Astrocyte (in vitro differentiated cells and primary cell): ENCODE measurements around the gene TRIO. TPM values are rescaled to one million over a fixed set of nuclear protein-coding genes. Genes with fewer than 3 reads are reported as not detected.

Experiments used
- DNase-seq: peaks from one replicate; pipeline ENCODE4 v3.0.0-alpha.2; 2010; ENCODE audit warnings: low read depth
- FAIRE-seq: peaks from 2 replicates; lab custom pipeline; 2011; peaks lifted over from hg19 to GRCh38; lab: Jason Lieb, UNC
- H2AFZ ChIP-seq: 2 replicates; pipeline ENCODE4 v1.6.0; 2012; ENCODE audit warnings: low read depth, low read length, inconsistent platforms
- H3K27ac ChIP-seq: 2 replicates; pipeline ENCODE4 v1.5.1; 2011; ENCODE audit warnings: low read depth, low read length, inconsistent platforms
- H3K27me3 ChIP-seq: 2 replicates; pipeline ENCODE4 v1.6.0; 2011; ENCODE audit warnings: low read length, inconsistent platforms; ENCODE audit not compliant: insufficient read depth
- H3K36me3 ChIP-seq: 2 replicates; pipeline ENCODE4 v1.5.1; 2011; ENCODE audit warnings: low read length, inconsistent platforms; ENCODE audit not compliant: insufficient read depth
- H3K4me1 ChIP-seq: 2 replicates; pipeline ENCODE4 v1.5.1; 2011; ENCODE audit warnings: low read length, inconsistent platforms; ENCODE audit not compliant: insufficient read depth
- H3K4me2 ChIP-seq: 2 replicates; pipeline ENCODE4 v1.6.0; 2012; ENCODE audit warnings: low read length, inconsistent platforms
- H3K4me3 ChIP-seq: 2 replicates; pipeline ENCODE4 v1.5.1; 2011; ENCODE audit warnings: low read depth, mild to moderate bottlenecking, low read length, inconsistent platforms; ENCODE audit not compliant: insufficient read depth
- H3K79me2 ChIP-seq: 2 replicates; pipeline ENCODE4 v1.6.0; 2012; ENCODE audit warnings: mild to moderate bottlenecking, low read length, inconsistent platforms; ENCODE audit not compliant: insufficient read depth
- H3K9ac ChIP-seq: 2 replicates; pipeline ENCODE4 v1.6.0; 2012; ENCODE audit warnings: mild to moderate bottlenecking, low read length, inconsistent platforms
- H3K9me3 ChIP-seq: 2 replicates; pipeline ENCODE4 v1.5.1; 2012; ENCODE audit warnings: low read depth, mild to moderate bottlenecking, low read length, inconsistent platforms; ENCODE audit not compliant: insufficient read depth
- H4K20me1 ChIP-seq: 2 replicates; pipeline ENCODE4 v1.6.0; 2012; ENCODE audit warnings: low read length, inconsistent platforms; ENCODE audit not compliant: insufficient read depth
- H3K27ac Mint-ChIP-seq: one replicate; pipeline ENCODE4 v1.8.0; 2021; ENCODE audit warnings: mild to moderate bottlenecking, mixed read lengths; ENCODE audit not compliant: unreplicated experiment
- H3K27me3 Mint-ChIP-seq: one replicate; pipeline ENCODE4 v1.8.0; 2021; ENCODE audit warnings: low read depth, mixed read lengths; ENCODE audit not compliant: unreplicated experiment
- H3K36me3 Mint-ChIP-seq: one replicate; pipeline ENCODE4 v1.8.0; 2021; ENCODE audit warnings: low read depth, mixed read lengths; ENCODE audit not compliant: unreplicated experiment
- H3K4me1 Mint-ChIP-seq: one replicate; pipeline ENCODE4 v1.8.0; 2021; ENCODE audit warnings: low read depth, mixed read lengths; ENCODE audit not compliant: unreplicated experiment
- H3K4me3 Mint-ChIP-seq: one replicate; pipeline ENCODE4 v1.8.0; 2021; ENCODE audit warnings: mild to moderate bottlenecking, moderate library complexity, mixed read lengths; ENCODE audit not compliant: unreplicated experiment
- H3K9me3 Mint-ChIP-seq: one replicate; pipeline ENCODE4 v1.8.0; 2021; ENCODE audit warnings: mild to moderate bottlenecking, mixed read lengths; ENCODE audit not compliant: unreplicated experiment
- EZH2 ChIP-seq: IDR thresholded peaks from 2 replicates; pipeline ENCODE4 v1.6.1; 2012; ENCODE audit warnings: mild to moderate bottlenecking, low read length, inconsistent platforms; ENCODE audit not compliant: insufficient read depth
- total RNA-seq: library from RNA; stranded (reverse); gene quantifications from 2 replicates; pipeline ENCODE4 v1.2.1, GENCODE V29; 2021
- TF ChIP-seq, protein P1 (sequence below): IDR thresholded peaks from 2 replicates; pipeline ENCODE4 v1.5.1; 2011; ENCODE audit warnings: low read depth, mild to moderate bottlenecking, inconsistent platforms, low read length, moderate library complexity; ENCODE audit not compliant: insufficient read depth

TRIO gene
- total RNA-seq, 1 donor from 2014 or later: 347 TPM

DNA sequence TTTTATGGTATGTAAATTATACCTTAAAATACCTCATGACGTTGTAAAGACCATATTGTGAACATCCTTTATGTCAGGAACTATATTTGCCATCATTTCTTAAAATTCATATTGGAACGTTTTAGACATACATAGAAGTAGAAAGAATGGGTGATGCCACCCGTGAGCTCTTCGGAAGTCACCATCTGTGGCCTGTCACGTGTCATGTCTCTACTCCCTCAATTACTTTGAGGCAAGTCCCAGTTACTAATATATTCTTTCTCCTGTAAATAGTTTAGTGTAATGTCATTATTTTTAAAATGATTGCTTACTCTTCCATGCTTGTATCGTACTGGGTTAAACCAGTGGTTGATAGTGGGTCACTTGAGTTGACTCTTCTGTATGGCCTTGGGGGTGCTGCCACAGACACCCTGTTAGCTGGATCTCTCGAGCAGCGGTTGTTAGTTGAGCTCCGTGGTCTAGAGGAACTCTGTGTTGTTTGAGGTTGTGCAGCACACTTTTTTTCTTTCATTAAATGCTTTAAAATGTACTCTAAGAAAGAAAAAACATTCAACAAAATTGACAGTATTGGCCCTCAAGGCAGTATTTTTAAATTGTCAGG is 66.2 kb downstream of the TRIO start:
- Histone ChIP-seq H3K79me2 (peaks cover 100% of the 10 kb centered on the region), H3K9me3 (no peaks in the 10 kb centered on the region), H3K27me3 (no peaks in the 10 kb centered on the region), H3K9ac (no peak overlapping the region), H2AFZ (no peak overlapping the region), H3K36me3 (peaks cover 2% of the 10 kb centered on the region), H3K4me3 (no peak overlapping the region), H3K27ac (peak overlapping the region; percentile 90), H4K20me1 (peaks cover 49% of the 10 kb centered on the region), H3K4me2 (peak overlapping the region; percentile 76), H3K4me1 (peaks cover 78% of the 10 kb centered on the region)
- peaks cover 1% of the 10 kb centered on the region for H3K36me3 Mint-ChIP-seq
- H3K4me1 Mint-ChIP-seq: peaks cover 82% of the 10 kb centered on the region
- H3K9me3 Mint-ChIP-seq: no peaks in the 10 kb centered on the region
- peak overlapping the region; percentile 51 for H3K4me3 Mint-ChIP-seq
- DNase-seq (no peak), FAIRE-seq (no peak)
- H3K27ac Mint-ChIP-seq: peak overlapping the region; percentile 88
- H3K27me3 Mint-ChIP-seq: no peaks in the 10 kb centered on the region
- TF ChIP-seq, protein P1, sequence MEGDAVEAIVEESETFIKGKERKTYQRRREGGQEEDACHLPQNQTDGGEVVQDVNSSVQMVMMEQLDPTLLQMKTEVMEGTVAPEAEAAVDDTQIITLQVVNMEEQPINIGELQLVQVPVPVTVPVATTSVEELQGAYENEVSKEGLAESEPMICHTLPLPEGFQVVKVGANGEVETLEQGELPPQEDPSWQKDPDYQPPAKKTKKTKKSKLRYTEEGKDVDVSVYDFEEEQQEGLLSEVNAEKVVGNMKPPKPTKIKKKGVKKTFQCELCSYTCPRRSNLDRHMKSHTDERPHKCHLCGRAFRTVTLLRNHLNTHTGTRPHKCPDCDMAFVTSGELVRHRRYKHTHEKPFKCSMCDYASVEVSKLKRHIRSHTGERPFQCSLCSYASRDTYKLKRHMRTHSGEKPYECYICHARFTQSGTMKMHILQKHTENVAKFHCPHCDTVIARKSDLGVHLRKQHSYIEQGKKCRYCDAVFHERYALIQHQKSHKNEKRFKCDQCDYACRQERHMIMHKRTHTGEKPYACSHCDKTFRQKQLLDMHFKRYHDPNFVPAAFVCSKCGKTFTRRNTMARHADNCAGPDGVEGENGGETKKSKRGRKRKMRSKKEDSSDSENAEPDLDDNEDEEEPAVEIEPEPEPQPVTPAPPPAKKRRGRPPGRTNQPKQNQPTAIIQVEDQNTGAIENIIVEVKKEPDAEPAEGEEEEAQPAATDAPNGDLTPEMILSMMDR: no peak
- no peak for TF ChIP-seq EZH2

DNA sequence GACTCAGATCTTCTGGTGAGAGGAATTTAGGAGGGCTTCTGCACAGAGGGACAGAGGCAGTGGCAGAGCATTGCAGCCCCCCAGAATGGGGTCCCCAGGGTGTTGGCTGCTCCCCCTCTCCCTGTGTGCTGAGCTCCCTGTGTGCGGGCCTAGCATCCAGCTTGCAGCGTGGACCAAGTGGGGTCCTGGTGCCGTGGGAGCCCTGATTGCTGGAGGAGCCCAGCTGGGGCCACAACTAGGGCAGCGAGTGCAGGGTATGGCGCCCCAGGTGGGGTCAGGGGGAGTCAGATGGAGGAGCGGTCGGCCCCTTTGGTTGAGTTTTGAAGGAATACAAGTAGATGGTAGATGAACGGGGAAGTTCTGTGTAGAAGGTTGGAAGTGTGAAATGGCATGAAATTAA is 66.7 kb downstream of the TRIO start:
- Histone ChIP-seq H2AFZ (no peak overlapping the region), H3K4me3 (no peak overlapping the region), H3K27ac (peak overlapping the region; percentile 90), H3K27me3 (no peaks in the 10 kb centered on the region), H3K36me3 (peaks cover 2% of the 10 kb centered on the region), H3K79me2 (peaks cover 100% of the 10 kb centered on the region), H3K4me2 (no peak overlapping the region), H3K9ac (no peak overlapping the region), H4K20me1 (peaks cover 50% of the 10 kb centered on the region), H3K9me3 (no peaks in the 10 kb centered on the region), H3K4me1 (peaks cover 73% of the 10 kb centered on the region)
- DNase-seq (no peak), FAIRE-seq (no peak)
- Mint-ChIP-seq H3K27me3 (no peaks in the 10 kb centered on the region), H3K4me3 (peak overlapping the region; percentile 51), H3K36me3 (peaks cover 1% of the 10 kb centered on the region), H3K4me1 (peaks cover 82% of the 10 kb centered on the region), H3K9me3 (no peaks in the 10 kb centered on the region), H3K27ac (peak overlapping the region; percentile 88)
- TF ChIP-seq, protein P1: no peak
- no peak for TF ChIP-seq EZH2

DNA sequence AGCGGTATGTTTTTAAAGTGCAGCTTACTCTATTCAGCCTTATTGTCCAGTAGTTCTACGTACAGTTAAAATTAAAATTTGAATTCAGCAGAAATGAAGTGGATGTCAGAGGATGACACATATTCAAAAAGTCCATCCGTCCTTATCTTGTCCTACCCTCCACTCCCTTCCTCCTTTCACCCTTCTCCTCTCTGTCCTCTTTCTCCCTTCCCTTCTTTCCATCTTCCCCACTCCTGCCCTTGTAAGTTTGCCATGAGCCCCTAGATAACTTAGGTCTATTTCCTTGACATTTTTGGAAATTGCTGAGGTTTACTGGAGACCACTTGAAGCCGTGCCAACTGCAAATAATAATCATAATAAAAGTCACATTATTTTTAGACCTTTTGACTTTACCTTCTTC is 67.6 kb downstream of the TRIO start:
- TF ChIP-seq, protein P1: no peak
- no peak for TF ChIP-seq EZH2
- Mint-ChIP-seq H3K27me3 (no peaks in the 10 kb centered on the region), H3K9me3 (no peaks in the 10 kb centered on the region), H3K27ac (peak overlapping the region; percentile 90), H3K4me3 (peak overlapping the region; percentile 43), H3K4me1 (peaks cover 84% of the 10 kb centered on the region), H3K36me3 (peaks cover 1% of the 10 kb centered on the region)
- Histone ChIP-seq H3K27me3 (no peaks in the 10 kb centered on the region), H3K9me3 (no peaks in the 10 kb centered on the region), H3K4me3 (no peak overlapping the region), H3K27ac (peak overlapping the region; percentile 90), H3K79me2 (peaks cover 100% of the 10 kb centered on the region), H2AFZ (no peak overlapping the region), H3K4me1 (peaks cover 66% of the 10 kb centered on the region), H3K4me2 (no peak overlapping the region), H3K36me3 (peaks cover 2% of the 10 kb centered on the region), H3K9ac (no peak overlapping the region), H4K20me1 (peaks cover 59% of the 10 kb centered on the region)
- no peak for DNase-seq
- FAIRE-seq: no peak
